ENCODE data around the gene NAXD.
"Not testable (repeated sequence)": the region's sequence is repeated elsewhere in the genome, so short reads cannot be mapped to it uniquely, and the experiment has no call there.

NAXD gene

DNA sequence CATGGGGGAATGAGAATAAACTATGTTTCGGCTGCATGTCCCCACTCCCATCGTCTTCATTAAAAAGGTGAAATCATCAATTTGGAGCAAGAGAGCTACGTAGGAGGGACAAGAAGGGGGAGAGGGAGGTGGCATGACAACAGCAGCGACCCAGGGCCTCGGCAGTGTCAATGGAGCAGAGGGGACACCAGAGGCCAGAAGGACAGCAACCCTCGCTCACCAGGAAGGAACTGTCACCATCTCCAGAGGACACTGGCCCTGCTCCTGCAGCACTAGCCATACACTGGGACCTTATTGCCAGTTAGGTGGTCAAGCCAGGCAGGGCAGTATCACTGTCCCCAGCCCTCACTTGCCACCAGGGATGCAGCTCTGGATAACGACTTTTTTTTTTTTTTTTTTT lies 34.2 kb downstream of the NAXD start:
- no peak for DNase-seq
- no peak for TF ChIP-seq POLR2A (IDR thresholded peaks at IDR 0.05; ENCODE audit: low read length)
- TF ChIP-seq GATA1 (IDR thresholded peaks at IDR 0.05; ENCODE audit: low read depth, low read length): no peak

DNA sequence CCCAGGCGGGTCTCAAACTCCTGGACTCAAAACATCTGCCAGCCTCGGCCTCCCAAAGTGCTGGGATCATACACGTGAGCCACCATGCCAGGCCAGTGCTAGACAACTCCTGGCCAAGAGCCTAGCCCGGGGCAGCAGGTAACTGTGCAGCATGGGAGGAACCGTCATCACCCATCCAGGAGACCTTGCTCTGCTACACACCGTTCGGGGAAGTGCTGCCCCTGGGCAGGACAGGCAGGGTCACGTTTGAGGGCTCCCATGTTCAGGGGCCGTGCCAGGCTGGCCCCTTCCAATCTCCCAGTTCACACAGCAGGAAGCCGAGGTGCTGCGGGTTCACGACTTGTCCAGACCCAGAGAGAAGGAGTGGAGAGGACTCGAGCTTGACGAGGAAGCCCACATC lies 35.1 kb downstream of the NAXD start:
- DNase-seq: no peak
- no peak for TF ChIP-seq POLR2A (IDR thresholded peaks at IDR 0.05; ENCODE audit: low read length)

DNA sequence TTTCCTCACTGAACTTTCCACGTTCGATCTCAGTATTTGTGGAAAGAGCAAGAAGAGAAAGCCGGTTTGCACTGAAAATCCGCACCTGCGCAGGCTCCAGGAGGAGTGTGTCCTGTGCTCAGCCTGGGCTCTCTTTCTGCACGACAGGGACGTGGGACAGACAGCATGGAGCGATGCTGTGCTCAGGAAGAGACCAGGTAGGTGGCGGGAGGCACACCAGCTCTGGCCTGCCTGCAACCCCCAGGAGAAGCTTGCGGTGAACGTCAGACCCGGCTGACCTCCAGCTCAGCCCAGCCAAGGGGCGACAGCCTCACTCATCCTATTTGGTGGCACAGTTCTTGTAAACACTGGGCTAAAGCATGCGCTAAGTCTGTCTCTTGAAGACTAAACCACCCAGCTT lies 35.9 kb downstream of the NAXD start:
- TF ChIP-seq GATA1 (IDR thresholded peaks at IDR 0.05; ENCODE audit: low read depth, low read length) (no peak), POLR2A (IDR thresholded peaks at IDR 0.05; ENCODE audit: low read length) (no peak)
- no peak for DNase-seq

DNA sequence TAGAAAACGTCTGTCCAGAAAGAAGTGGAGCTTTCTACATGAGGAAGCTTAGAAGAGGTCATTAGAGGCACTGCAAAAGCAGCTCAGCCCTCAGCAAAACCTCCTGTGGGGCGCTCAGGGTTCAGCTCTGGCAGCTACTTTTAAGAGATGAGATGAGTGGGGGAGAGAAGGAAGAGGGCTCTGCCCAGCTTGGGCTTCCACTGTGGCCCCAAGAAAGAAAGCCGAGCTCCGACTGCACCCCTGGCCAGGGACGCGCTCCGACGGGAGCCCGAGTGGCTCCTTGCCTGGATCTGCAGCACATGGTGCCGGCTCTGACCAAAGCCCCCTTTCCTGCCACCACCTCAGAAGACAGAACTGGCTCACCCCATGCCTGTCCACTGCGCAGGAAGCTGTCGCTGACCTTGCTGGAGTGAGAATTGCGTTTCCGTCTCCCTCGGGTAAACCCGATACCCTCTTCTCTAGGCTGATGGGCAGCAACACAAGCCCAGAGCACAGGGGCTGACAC lies 36.4 kb downstream of the NAXD start:
- TF ChIP-seq GATA1 (IDR thresholded peaks at IDR 0.05; ENCODE audit: low read depth, low read length) (no peak), POLR2A (IDR thresholded peaks at IDR 0.05; ENCODE audit: low read length) (no peak)
- DNase-seq: no peak

DNA sequence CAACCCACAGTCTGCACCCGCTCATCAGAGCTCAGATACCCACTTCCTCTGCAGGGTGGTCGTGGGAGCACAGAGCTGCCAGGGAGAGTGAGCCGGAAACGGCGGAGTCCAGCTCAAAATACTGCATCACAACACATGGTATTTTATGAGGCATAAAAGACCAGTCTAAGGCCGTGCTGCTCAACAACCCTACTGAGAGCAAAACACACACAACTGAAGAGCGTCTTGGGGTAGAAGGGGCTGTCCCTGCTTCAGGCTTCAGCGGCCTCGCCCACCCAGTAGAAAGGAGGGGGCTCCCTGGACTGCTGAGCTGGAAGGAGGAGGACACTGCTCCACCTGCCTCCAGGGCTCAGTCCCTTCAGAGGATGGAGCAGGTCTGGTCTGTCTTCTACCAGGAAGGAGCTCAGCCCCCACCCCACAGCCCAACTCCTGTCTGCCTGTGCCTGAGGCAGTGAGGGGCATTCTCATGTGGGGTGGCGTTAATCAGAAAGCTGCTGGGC lies 36.9 kb downstream of the NAXD start:
- no peak for DNase-seq
- no peak for TF ChIP-seq POLR2A (IDR thresholded peaks at IDR 0.05; ENCODE audit: low read length)
- no peak for TF ChIP-seq GATA1 (IDR thresholded peaks at IDR 0.05; ENCODE audit: low read depth, low read length)

DNA sequence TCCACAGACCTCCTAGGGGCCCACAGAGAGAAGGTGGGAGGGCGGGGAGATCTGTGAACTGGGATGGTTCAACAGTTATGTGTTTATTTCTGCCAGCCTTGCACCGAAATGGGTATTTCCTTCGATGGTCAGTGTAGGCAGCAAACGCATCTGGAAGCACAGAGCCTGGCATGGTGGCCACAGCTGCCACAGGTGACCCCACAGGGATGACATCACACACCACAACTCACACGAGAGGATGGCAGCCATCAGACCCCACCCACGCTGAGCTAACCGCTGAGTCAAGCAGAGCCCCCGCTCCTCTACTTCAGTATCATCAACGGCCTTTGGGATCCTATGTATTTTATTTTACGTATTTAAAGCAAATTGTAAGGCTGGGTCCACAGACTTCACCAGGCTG lies 37.4 kb downstream of the NAXD start:
- DNase-seq: no peak
- TF ChIP-seq POLR2A (IDR thresholded peaks at IDR 0.05; ENCODE audit: low read length): no peak
- TF ChIP-seq GATA1 (IDR thresholded peaks at IDR 0.05; ENCODE audit: low read depth, low read length): no peak

DNA sequence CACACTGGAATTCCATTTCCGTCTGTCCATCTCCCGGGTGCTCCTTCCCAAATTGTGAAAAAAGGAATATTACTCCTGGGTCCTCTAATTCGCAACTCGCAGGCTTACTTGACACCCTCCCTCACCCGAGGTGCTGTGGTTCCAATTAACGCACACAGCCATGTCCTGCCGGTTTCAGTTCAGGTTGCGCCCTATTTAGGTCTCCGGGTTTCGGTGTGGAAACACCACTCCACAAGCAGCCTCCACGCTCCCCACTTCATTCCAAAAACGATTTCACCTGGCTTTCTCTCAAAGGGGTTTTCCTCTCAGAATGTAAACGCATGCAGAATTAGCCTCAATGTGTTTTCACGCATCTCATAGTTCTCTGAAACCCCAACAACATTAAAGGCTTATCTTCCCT lies 37.9 kb downstream of the NAXD start:
- no peak for DNase-seq
- TF ChIP-seq GATA1 (IDR thresholded peaks at IDR 0.05; ENCODE audit: low read depth, low read length) (no peak), POLR2A (IDR thresholded peaks at IDR 0.05; ENCODE audit: low read length) (no peak)

DNA sequence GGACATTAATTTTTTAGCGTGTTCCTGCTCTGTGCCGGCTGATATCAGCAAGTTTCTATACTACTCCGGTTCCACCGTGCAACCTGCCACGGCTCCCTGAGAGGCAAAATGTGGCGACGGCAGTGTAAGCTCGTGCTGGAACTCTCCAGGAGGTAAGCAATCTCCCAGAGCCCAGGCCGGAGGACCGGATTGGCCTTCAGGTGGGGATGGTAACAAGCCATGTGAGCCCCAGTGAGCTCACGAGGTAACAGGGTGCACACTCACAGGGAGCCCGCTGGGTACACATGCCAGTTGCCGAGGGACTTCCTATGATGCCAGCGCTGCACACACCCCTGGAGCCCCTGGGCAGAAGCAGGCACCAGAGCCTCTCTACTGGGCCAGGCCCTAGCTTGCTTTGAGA lies 38.5 kb downstream of the NAXD start:
- no peak for DNase-seq
- TF ChIP-seq POLR2A (IDR thresholded peaks at IDR 0.05; ENCODE audit: low read length) (no peak), GATA1 (IDR thresholded peaks at IDR 0.05; ENCODE audit: low read depth, low read length) (no peak)

DNA sequence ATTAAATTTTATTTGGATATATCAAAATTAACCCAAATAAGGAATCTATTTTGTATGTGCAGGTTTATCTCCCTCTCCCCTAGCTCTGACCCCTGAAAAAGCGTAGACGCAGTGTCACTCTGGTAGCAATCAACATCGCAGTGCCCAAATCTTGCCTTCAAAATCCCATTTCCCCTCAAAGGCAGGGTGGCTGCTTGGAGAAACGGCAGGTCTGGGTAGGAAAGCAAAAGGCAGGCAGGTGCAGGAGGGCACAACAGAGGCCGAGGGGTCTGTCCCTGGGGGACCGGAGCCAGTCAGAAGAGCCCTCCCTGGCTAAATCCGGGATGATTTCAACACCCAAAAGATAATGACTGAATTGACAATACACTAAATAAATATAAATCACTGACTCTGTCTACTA lies 41.9 kb downstream of the NAXD start:
- TF ChIP-seq POLR2A (IDR thresholded peaks at IDR 0.05; ENCODE audit: low read length): no peak
- TF ChIP-seq GATA1 (IDR thresholded peaks at IDR 0.05; ENCODE audit: low read depth, low read length): no peak
- DNase-seq: no peak

DNA sequence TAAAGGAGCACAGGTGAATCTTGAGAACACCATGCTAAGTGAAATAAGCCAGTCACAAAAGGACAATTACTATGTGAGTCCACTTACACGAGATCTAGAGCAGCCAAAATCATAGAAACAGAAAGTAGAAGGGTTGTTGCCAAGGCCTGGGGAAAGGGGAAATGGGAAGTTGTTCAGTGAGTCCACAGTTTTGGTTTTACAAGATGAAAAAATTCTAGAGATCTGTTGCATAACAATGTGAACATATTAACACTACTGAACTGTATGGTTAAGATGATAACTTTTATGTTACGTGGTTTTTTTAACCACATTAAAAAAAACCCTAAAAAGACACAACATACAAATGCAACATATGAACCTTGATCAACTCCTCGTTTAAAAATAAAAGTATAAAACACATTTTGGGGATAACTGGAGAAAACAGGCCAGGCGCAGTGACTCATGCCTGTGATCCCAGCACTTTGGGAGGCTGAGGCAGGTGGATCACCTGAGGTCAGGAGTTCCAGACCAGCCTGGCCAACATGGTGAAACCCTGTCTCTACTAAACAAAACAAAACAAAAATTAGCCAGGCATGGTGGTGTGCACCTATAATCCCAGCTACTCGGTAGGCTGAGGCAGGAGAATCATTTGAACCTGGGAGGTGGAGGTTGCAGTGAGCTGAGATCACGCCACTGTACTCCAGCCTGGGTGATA lies 43.0 kb downstream of the NAXD start:
- not testable (repeated sequence) for DNase-seq

DNA sequence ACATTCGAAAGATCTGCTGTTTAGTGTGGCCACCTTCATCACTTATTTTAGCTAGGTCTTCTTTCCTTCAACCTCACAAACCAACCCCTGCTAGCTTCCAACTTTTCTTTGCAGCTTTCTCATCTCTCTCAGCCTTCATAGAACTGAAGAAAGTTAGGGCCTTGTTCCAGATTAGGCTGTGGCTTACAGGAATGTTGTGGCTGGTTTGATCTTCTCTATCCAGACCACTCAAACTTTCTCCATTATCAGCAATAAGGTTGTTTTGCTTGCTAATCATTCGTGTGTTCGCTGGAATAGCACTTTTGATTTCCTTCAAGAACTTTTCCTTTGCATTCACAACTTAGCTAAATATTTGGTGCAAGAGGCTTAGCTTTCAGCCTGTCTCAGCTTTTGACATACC lies 45.9 kb downstream of the NAXD start:
- TF ChIP-seq POLR2A (IDR thresholded peaks at IDR 0.05; ENCODE audit: low read length) (no peak), GATA1 (IDR thresholded peaks at IDR 0.05; ENCODE audit: low read depth, low read length) (no peak)
- no peak for DNase-seq

DNA sequence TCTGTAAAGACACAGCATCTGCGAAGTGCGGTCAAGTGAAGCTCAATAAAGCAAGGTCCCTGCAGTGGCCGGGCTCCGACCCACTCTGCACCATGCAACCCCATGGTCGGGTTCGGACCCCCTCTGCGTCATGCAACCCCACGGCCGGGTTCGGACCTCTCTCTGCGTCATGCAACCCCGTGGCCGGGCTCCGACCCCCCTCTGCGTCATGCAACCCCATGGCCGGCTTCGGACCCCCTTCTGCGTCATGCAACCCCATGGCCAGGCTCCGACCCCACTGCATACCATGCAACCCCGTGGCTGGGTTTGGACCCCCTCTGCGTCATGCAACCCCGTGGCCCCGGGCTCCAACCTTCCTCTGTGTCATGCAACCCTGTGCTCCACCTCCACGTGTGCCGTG lies 46.7 kb downstream of the NAXD start:
- no peak for DNase-seq

DNA sequence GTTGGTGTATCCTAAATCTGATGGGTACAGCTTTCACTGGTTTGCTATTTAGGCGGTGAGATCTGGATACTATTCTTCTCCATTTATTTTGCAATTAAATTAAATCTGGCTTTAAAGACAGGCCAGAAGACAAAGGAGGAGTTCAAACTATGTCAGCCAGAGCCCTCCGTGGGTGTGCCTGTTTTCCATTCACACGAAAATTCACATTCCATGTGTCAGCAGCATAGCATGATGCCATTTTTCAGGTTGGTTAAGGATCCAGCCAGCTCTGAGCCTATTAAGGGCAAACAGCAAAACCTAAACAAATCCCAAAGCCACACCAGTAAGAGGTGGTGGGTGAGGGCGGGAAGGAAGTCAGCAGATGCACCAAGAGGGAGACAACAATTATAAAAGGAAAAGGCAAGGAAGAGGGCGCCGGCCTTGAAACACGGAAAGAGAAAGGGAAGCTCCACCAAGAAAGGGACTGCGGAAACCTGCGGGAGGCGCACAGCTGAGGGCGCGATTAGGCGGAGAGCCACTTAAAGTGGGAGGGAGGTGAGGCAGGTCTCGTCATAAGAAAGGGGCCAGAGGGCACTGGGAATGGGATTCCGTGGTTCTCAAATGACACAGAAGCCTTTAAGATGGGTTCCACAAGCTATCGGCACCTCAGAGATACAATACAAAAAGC lies 47.6 kb downstream of the NAXD start:
- no peak for DNase-seq
- no peak for TF ChIP-seq GATA1 (IDR thresholded peaks at IDR 0.05; ENCODE audit: low read depth, low read length)
- TF ChIP-seq POLR2A (IDR thresholded peaks at IDR 0.05; ENCODE audit: low read length): no peak

More for the DNA sequence above, 46.7 kb downstream of the NAXD start:
- TF ChIP-seq POLR2A (IDR thresholded peaks at IDR 0.05; ENCODE audit: low read length) (no peak), GATA1 (IDR thresholded peaks at IDR 0.05; ENCODE audit: low read depth, low read length) (no peak)

DNA sequence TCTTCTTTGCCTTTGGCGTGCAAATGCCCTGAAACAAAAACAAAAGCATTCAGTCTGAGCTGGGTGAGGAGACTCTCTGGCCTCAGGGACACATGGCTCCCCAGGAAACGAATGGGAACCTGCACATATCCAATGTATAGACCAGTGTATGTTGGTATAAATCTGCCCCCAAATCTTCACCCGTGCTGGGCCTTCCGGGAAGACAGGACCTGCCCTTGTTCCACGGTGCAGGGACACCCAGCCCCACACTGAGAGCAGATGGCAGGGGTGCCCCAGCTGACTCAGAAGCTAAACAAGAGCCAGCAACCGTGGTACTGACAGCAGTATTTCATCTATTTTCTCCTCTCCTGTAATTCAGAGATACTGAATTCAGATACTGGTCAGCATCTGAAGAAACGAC lies 48.1 kb downstream of the NAXD start:
- TF ChIP-seq POLR2A (IDR thresholded peaks at IDR 0.05; ENCODE audit: low read length): no peak
- TF ChIP-seq GATA1 (IDR thresholded peaks at IDR 0.05; ENCODE audit: low read depth, low read length): no peak

DNA sequence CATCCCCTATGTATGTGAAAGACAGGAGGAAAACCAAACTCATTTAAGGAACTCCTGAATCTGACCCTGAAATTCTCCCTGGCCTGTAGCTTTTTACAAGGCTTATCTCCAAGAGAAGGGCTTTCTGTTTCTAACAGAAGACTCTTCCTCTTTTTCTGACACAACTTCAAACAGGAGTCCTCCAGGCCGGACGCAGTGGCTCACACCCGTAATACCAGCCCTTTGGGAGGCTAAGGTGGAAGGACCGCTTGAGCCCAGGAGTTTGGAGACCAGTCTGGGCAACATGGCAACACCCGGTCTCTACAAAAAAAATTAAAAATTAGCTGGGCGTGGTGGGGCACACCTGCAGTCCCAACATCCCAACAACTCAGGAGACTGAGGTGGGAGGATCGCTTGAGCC lies 48.7 kb downstream of the NAXD start:
- no peak for DNase-seq
- TF ChIP-seq POLR2A (IDR thresholded peaks at IDR 0.05; ENCODE audit: low read length): no peak
- no peak for TF ChIP-seq GATA1 (IDR thresholded peaks at IDR 0.05; ENCODE audit: low read depth, low read length)

More for the DNA sequence above, 48.1 kb downstream of the NAXD start:
- DNase-seq: no peak
